Amniotic epithelial cell (primary cell): ENCODE data around the gene NOX1.
A peak's percentile ranks its signal among the peaks of the same experiment; 100 is the strongest.

ENCODE experiments used
- DNase-seq: peaks from one replicate; pipeline ENCODE4 v3.0.0-alpha.2; 2010; ENCODE audit warnings: low read depth

The NOX1 gene

GRCh38 chrX:100874325-100874724 is at the start of gene NOX1:
Gene NOX1, minus strand, starts transcription at chrX:100874359. Its CDS starts 220 bp downstream, at chrX:100874139.
- DNase-seq: peak; percentile 56

GRCh38 chrX:100915562-100915961 is 41.4 kb upstream of the NOX1 start:
- DNase-seq: no peak

- DNase-seq: no peak
These were observed 39.0 kb upstream of the NOX1 start for GRCh38 chrX:100913111-100913510.

- no peak for DNase-seq
These were observed 37.6 kb upstream of the NOX1 start for GRCh38 chrX:100911731-100912130.

- DNase-seq: no peak
These were observed 31.5 kb upstream of the NOX1 start for GRCh38 chrX:100905620-100906019.

GRCh38 chrX:100904433-100904832 is 30.3 kb upstream of the NOX1 start:
- no peak for DNase-seq

GRCh38 chrX:100895365-100896075 is 21.4 kb upstream of the NOX1 start:
- DNase-seq: peak; percentile 35

- no peak for DNase-seq
These were observed 9.5 kb upstream of the NOX1 start for GRCh38 chrX:100883654-100884053.

GRCh38 chrX:100880368-100880767 is 6.2 kb upstream of the NOX1 start:
- DNase-seq: no peak

GRCh38 chrX:100871594-100872560 is 2.3 kb downstream of the NOX1 start:
- peak; percentile 40 for DNase-seq

GRCh38 chrX:100870527-100870926 is 3.6 kb downstream of the NOX1 start:
- DNase-seq: no peak

GRCh38 chrX:100868273-100868672 is 5.9 kb downstream of the NOX1 start:
- DNase-seq: no peak

GRCh38 chrX:100864657-100865391 is 9.3 kb downstream of the NOX1 start:
- peak; percentile 62 for DNase-seq

- peak; percentile 11 for DNase-seq
These were observed 10.8 kb downstream of the NOX1 start for GRCh38 chrX:100863326-100863864.

GRCh38 chrX:100852810-100853209 is 21.3 kb downstream of the NOX1 start:
- DNase-seq: no peak

- DNase-seq: no peak
These were observed 23.8 kb downstream of the NOX1 start for GRCh38 chrX:100850317-100850716.

- DNase-seq: no peak
These were observed 42.8 kb downstream of the NOX1 start for GRCh38 chrX:100831219-100831946.

GRCh38 chrX:100830547-100830946 is 43.6 kb downstream of the NOX1 start:
- no peak for DNase-seq

- no peak for DNase-seq
These were observed 44.0 kb downstream of the NOX1 start for GRCh38 chrX:100830143-100830542.

- peak; percentile 38 for DNase-seq
These were observed 44.4 kb downstream of the NOX1 start for GRCh38 chrX:100829730-100830129.
